Peyer's patch (tissue), 4 donors: ENCODE measurements around the gene FEZ2. TPM values are rescaled to one million over a fixed set of nuclear protein-coding genes. Genes with fewer than 3 reads are reported as not detected.

Source experiments
- DNase-seq, 3 donors: peaks; one replicate each; pipeline ENCODE4 v3.0.0-alpha.2; 2017 to 2019
- H3K27ac ChIP-seq, 4 donors: fragments of 200-600 bp; sonication (generic); one replicate each; pipeline ENCODE4 v1.5.1; 2016 to 2019
- H3K27me3 ChIP-seq, 2 donors: fragments of 200-600 bp; sonication (generic); one replicate each; pipeline ENCODE4 v1.5.1; 2019
- H3K36me3 ChIP-seq, 3 donors: fragments of 200-600 bp; sonication (generic); one replicate each; pipeline ENCODE4 v1.5.1; 2016 to 2019
- H3K4me1 ChIP-seq, 4 donors: fragments of 200-600 bp; sonication (generic); one replicate each; pipeline ENCODE4 v1.5.1; 2016 to 2019
- H3K4me3 ChIP-seq, 4 donors: fragments of 200-600 bp; sonication (generic); 1 replicate in 3 of 4; 2 replicates in 1 of 4; pipeline ENCODE4 v1.5.1; 2016 to 2019; ENCODE audit warnings: mild to moderate bottlenecking in 1 of 4
- H3K9me3 ChIP-seq, 4 donors: fragments of 200-600 bp; sonication (generic); one replicate each; pipeline ENCODE4 v1.5.1; 2016 to 2019; ENCODE audit warnings: mild to moderate bottlenecking in 1 of 4
- POLR2A ChIP-seq, 2 donors: fragments of 450-650 bp; IDR thresholded peaks; one replicate each; pipeline ENCODE4 v1.5.1; 2017; ENCODE audit warnings: antibody characterized with exemption in 2 of 2, mild to moderate bottlenecking in 2 of 2, moderate library complexity in 2 of 2
- total RNA-seq, 4 donors: library from RNA; depleted of rRNA; stranded (reverse); fragments of >200 nt; gene quantifications; one replicate each; pipeline ENCODE4 v1.1.0, GENCODE V29; 2016
- TF ChIP-seq, protein P1 (sequence below), 6 experiments: fragments of 450-650 bp in 4 of 6; fragments of 200-600 bp in 2 of 6; sonication (generic) in 1 of 6; IDR thresholded peaks; one replicate each; pipeline ENCODE4 v1.5.1; 2017 to 2019; ENCODE audit warnings: antibody characterized with exemption in 6 of 6, mild to moderate bottlenecking in 3 of 6, moderate library complexity in 1 of 6

The FEZ2 gene
- total RNA-seq, 4 donors from 2014 or later: 53.4 to 97.4 (median 64.4) TPM

DNA sequence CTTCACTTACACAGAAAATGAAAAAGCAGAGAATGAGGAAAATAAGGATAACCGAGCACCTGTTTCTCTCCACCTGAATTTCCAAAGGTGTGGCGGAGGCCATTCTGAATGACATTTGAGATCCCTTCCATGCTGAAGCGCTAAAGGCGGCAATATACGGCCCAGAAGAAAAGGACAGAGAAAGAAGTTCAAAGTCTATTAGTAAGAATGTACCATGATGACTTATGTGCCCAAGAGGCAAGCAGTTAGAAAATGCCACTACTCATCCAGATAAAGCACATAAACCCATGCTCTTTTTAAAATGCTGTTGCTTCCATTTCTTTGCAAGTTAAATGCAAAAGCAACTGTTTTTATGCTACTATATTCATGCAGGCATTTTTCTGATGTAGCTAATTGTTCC lies 37.2 kb downstream of the FEZ2 start:
- TF ChIP-seq, protein P1, sequence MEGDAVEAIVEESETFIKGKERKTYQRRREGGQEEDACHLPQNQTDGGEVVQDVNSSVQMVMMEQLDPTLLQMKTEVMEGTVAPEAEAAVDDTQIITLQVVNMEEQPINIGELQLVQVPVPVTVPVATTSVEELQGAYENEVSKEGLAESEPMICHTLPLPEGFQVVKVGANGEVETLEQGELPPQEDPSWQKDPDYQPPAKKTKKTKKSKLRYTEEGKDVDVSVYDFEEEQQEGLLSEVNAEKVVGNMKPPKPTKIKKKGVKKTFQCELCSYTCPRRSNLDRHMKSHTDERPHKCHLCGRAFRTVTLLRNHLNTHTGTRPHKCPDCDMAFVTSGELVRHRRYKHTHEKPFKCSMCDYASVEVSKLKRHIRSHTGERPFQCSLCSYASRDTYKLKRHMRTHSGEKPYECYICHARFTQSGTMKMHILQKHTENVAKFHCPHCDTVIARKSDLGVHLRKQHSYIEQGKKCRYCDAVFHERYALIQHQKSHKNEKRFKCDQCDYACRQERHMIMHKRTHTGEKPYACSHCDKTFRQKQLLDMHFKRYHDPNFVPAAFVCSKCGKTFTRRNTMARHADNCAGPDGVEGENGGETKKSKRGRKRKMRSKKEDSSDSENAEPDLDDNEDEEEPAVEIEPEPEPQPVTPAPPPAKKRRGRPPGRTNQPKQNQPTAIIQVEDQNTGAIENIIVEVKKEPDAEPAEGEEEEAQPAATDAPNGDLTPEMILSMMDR (IDR thresholded peaks at IDR 0.05): no peak
- no peak for TF ChIP-seq POLR2A (IDR thresholded peaks at IDR 0.05)
- DNase-seq: no peak
- H3K36me3 ChIP-seq: peaks cover 0 to 11% (median 0%) of the 10 kb centered on the region in 3 donors
- no peaks in the 10 kb centered on the region for H3K4me1 ChIP-seq
- H3K9me3 ChIP-seq: no peaks in the 10 kb centered on the region
- H3K4me3 ChIP-seq: no peak overlapping the region
- no peaks in the 10 kb centered on the region for H3K27me3 ChIP-seq
- peak overlapping the region in 2 of 4 donors; percentile 7 to 48 for H3K27ac ChIP-seq

DNA sequence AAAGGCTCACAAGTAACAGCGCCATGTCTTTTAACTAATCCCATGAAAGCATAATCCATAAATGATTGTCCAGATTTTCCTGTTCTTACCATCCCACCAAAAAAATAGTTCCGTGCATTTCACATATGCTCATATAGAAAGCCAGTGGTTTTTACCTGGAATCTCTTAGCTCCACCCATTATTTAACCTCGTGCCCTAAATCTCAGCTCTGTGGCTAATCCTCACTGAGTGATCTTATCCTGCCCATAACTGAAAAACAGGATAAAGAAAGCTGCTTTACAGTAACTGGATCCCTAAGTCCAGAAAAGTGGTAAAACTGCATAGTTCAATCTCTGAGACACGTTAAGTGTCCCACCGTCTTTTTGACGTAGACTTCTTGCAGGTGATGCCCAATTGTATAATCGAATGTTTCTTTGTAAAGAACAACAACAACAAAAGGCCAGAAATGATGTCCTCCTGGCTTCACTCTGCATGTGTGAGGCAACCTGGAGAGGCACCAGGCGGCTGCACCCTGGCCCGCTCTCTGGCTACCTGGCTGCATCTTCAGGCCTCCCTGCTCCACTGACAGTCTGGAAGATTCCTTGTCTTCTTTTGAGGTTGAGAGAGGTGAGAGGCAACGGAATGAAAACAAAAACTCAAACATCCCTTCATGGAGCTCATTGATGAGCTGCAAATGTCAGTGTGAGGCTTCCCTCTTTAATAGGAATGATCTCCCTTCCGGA lies 38.6 kb downstream of the FEZ2 start:
- TF ChIP-seq, protein P1 (IDR thresholded peaks at IDR 0.05): no peak
- no peak for TF ChIP-seq POLR2A (IDR thresholded peaks at IDR 0.05)
- Histone ChIP-seq H3K4me3 (no peak overlapping the region), H3K9me3 (no peaks in the 10 kb centered on the region), H3K27ac (no peak overlapping the region), H3K36me3 (peaks cover 0 to 18% (median 0%) of the 10 kb centered on the region in 3 donors), H3K4me1 (no peaks in the 10 kb centered on the region), H3K27me3 (no peaks in the 10 kb centered on the region)
- DNase-seq: no peak

DNA sequence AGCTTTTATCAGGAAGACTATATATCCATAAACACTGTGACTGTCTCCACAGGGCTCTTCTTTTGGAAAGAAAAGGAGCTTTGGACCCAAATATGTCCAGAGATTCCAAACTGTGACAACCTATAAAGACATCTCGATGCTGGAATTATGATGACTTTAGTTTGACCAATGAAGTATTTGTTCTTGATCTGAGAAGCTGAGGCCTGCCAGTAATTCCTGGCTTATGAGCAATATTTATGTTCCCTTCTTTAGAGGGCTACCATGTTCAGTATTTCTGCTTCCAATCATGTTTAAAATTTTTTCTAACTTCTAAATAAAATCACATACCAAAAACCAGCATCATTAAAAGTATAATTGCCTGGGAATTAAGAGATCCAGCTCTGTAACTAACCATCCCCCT lies 41.1 kb downstream of the FEZ2 start:
- Histone ChIP-seq H3K27me3 (no peaks in the 10 kb centered on the region), H3K27ac (no peak overlapping the region), H3K9me3 (no peaks in the 10 kb centered on the region), H3K36me3 (peaks cover 0 to 31% (median 0%) of the 10 kb centered on the region in 3 donors), H3K4me3 (no peak overlapping the region), H3K4me1 (no peaks in the 10 kb centered on the region)
- DNase-seq: no peak
- no peak for TF ChIP-seq POLR2A (IDR thresholded peaks at IDR 0.05)
- TF ChIP-seq, protein P1 (IDR thresholded peaks at IDR 0.05): no peak

DNA sequence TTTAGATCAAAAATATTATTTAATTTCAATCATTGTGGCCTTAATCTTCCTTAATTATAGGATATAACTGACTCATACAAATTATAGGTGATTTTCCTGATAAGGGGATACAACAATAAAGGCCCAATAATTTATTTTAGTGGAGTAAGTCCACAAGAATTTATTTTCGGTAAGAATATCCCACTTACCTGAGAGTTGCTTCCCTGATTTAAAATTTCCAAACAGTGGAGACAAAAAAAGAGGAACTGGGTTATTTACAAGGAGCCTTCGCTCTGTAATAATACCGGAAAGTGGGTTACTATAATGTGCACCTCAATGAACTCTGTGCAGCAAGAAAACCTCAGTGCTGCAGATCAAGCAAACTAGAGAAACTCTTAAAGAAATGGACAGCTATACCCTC lies 42.2 kb downstream of the FEZ2 start:
- Histone ChIP-seq H3K36me3 (peaks cover 0 to 41% (median 0%) of the 10 kb centered on the region in 3 donors), H3K27ac (no peak overlapping the region), H3K9me3 (no peaks in the 10 kb centered on the region), H3K4me1 (no peaks in the 10 kb centered on the region), H3K27me3 (no peaks in the 10 kb centered on the region), H3K4me3 (no peak overlapping the region)
- no peak for DNase-seq
- TF ChIP-seq, protein P1 (IDR thresholded peaks at IDR 0.05): no peak
- no peak for TF ChIP-seq POLR2A (IDR thresholded peaks at IDR 0.05)

DNA sequence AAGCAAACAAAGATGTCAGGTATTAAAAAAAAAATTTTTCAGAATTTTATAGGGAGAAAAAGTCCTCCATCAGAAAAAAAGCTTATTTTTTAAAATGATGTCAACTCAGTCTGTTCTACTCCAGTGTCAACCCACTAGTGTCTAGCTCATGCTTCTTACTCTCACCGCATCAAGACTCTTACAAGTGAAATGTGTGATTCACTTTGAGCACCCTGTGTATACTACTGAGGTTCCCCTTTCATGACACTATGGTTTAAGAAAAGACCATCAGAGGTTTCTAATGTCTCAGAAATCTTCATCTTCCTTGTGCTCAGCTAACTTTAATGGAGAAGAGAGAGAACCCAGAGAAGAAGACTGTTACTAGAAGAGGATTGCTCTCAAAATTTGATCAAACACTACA lies 43.4 kb downstream of the FEZ2 start:
- no peaks in the 10 kb centered on the region for H3K27me3 ChIP-seq
- no peak for DNase-seq
- no peaks in the 10 kb centered on the region for H3K9me3 ChIP-seq
- H3K4me3 ChIP-seq: no peak overlapping the region
- no peaks in the 10 kb centered on the region for H3K4me1 ChIP-seq
- peaks cover 0 to 48% (median 0%) of the 10 kb centered on the region in 3 donors for H3K36me3 ChIP-seq
- H3K27ac ChIP-seq: no peak overlapping the region
- no peak for TF ChIP-seq POLR2A (IDR thresholded peaks at IDR 0.05)
- TF ChIP-seq, protein P1 (IDR thresholded peaks at IDR 0.05): no peak
